HEK293T (cell line): ENCODE results near the gene CTPS1.

Experiments used
- BHLHE40 ChIP-seq: fragments of 450-650 bp; IDR thresholded peaks from 2 replicates; pipeline ENCODE4 v1.6.1; 2016; ENCODE audit warnings: mild to moderate bottlenecking, moderate library complexity, borderline replicate concordance
- ELF4 ChIP-seq: fragments of 450-650 bp; IDR thresholded peaks from 2 replicates; pipeline ENCODE4 v1.6.1; 2017; ENCODE audit warnings: antibody characterized with exemption
- FOXA1 ChIP-seq: fragments of 450-650 bp; IDR thresholded peaks from 2 replicates; pipeline ENCODE4 v1.6.1; 2016; ENCODE audit warnings: mild to moderate bottlenecking
- FOXK2 ChIP-seq: fragments of 450-650 bp; IDR thresholded peaks from 2 replicates; pipeline ENCODE4 v1.6.1; 2016; ENCODE audit warnings: mild to moderate bottlenecking
- FOXM1 ChIP-seq: fragments of 450-650 bp; IDR thresholded peaks from 2 replicates; pipeline ENCODE4 v1.6.1; 2017; ENCODE audit warnings: mild to moderate bottlenecking, borderline replicate concordance
- HDGF ChIP-seq: fragments of 450-650 bp; IDR thresholded peaks from 2 replicates; pipeline ENCODE4 v1.6.1; 2017; ENCODE audit warnings: antibody characterized with exemption, borderline replicate concordance
- L3MBTL2 ChIP-seq: fragments of 450-650 bp; conservative IDR thresholded peaks from 2 replicates; pipeline ENCODE4 v1.6.1; 2016; ENCODE audit warnings: mild to moderate bottlenecking
- NFRKB ChIP-seq: fragments of 450-650 bp; IDR thresholded peaks from 2 replicates; pipeline ENCODE4 v1.6.1; 2016; ENCODE audit warnings: mild to moderate bottlenecking, moderate library complexity
- PKNOX1 ChIP-seq: fragments of 450-650 bp; IDR thresholded peaks from 2 replicates; pipeline ENCODE4 v1.6.1; 2016
- SP1 ChIP-seq: fragments of 450-650 bp; IDR thresholded peaks from 2 replicates; pipeline ENCODE4 v1.6.1; 2017
- SUZ12 ChIP-seq: fragments of 450-650 bp; IDR thresholded peaks from 2 replicates; pipeline ENCODE4 v1.6.1; 2016; ENCODE audit warnings: mild to moderate bottlenecking
- TARDBP ChIP-seq: fragments of 450-650 bp; IDR thresholded peaks from 2 replicates; pipeline ENCODE4 v1.6.1; 2016
- ZNF384 ChIP-seq: fragments of 450-650 bp; IDR thresholded peaks from 2 replicates; pipeline ENCODE4 v1.6.1; 2016

- TF ChIP-seq FOXM1 (no peak), BHLHE40 (no peak), SP1 (no peak), FOXK2 (no peak), HDGF (no peak), ELF4 (no peak), L3MBTL2 (no peak), FOXA1 (no peak), TARDBP (no peak), PKNOX1 (no peak), ZNF384 (no peak), SUZ12 (no peak), NFRKB (no peak)
These were observed 48.6 kb downstream of the CTPS1 start for GRCh38 chr1:41028034-41028642.
